ENCODE data around the gene GAS5.
"Not testable (repeated sequence)": the region's sequence is repeated elsewhere in the genome, so short reads cannot be mapped to it uniquely, and the experiment has no call there.

GAS5 gene

GRCh38 chr1:173864179-173864867 lies 3.5 kb downstream of the GAS5 start:
- no peak for DNase-seq (ENCODE audit: low spot score)
- Histone ChIP-seq H3K36me3 (replicated peaks in 1 of 2; ENCODE audit: control insufficient read depth in 2 of 2, insufficient read depth in 2 of 2, low read length in 2 of 2) (peaks cover 14 to 74% of the 10 kb centered on the region in 2 donors), H3K18ac (ENCODE audit: low read length) (no peak overlapping the region), H3K4ac (ENCODE audit: low read length) (no peak overlapping the region), H3K4me3 (ENCODE audit: low read length in 2 of 2) (no peak overlapping the region), H3K9me3 (replicated peaks in 1 of 2; ENCODE audit: control insufficient read depth in 2 of 2, insufficient read depth in 1 of 2, low read depth in 1 of 2, low read length in 2 of 2) (no peaks in the 10 kb centered on the region), H3K4me2 (ENCODE audit: insufficient read depth, low read length, poor library complexity, severe bottlenecking) (no peak overlapping the region), H2BK120ac (ENCODE audit: low read depth, low read length) (no peak overlapping the region), H4K91ac (ENCODE audit: low read depth, low read length, poor library complexity) (no peak overlapping the region), H2BK15ac (ENCODE audit: low read length) (no peak overlapping the region), H2BK12ac (ENCODE audit: low read length) (no peak overlapping the region), H4K8ac (ENCODE audit: low read depth, low read length) (no peak overlapping the region), H3K4me1 (ENCODE audit: control insufficient read depth in 2 of 2, insufficient read depth in 1 of 2, low read depth in 1 of 2, low read length in 2 of 2) (peaks cover 4 to 11% of the 10 kb centered on the region in 2 donors), H2AK5ac (ENCODE audit: low read depth, low read length) (no peak overlapping the region), H3K27me3 (ENCODE audit: control insufficient read depth in 3 of 3, insufficient read depth in 3 of 3, low read depth in 1 of 3, low read length in 3 of 3) (no peaks in the 10 kb centered on the region), H2BK5ac (ENCODE audit: low read length) (no peak overlapping the region), H2AFZ (ENCODE audit: low read length) (no peak overlapping the region), H3K27ac (replicated peaks; ENCODE audit: low read length) (no peak overlapping the region), H3K14ac (ENCODE audit: low read length) (no peak overlapping the region), H3K9ac (ENCODE audit: low read depth, low read length, poor library complexity) (no peak overlapping the region), H3K79me1 (ENCODE audit: low read depth, low read length) (no peaks in the 10 kb centered on the region), H3K23ac (ENCODE audit: low read depth, low read length, poor library complexity) (no peak overlapping the region)
- no CpG with 5 or more reads among the region's 5 CpGs for WGBS, 2 donors (ENCODE audit: extremely low coverage in 2 of 2, insufficient read length in 2 of 2, insufficient replicate concordance in 1 of 2)

GRCh38 chr1:173863224-173864161 lies 4.3 kb downstream of the GAS5 start:
- Histone ChIP-seq H2AK5ac (ENCODE audit: low read depth, low read length) (no peak overlapping the region), H3K4me2 (ENCODE audit: insufficient read depth, low read length, poor library complexity, severe bottlenecking) (no peak overlapping the region), H3K23ac (ENCODE audit: low read depth, low read length, poor library complexity) (no peak overlapping the region), H3K4ac (ENCODE audit: low read length) (no peak overlapping the region), H2AFZ (ENCODE audit: low read length) (no peak overlapping the region), H2BK120ac (ENCODE audit: low read depth, low read length) (no peak overlapping the region), H2BK5ac (ENCODE audit: low read length) (no peak overlapping the region), H3K9me3 (replicated peaks in 1 of 2; ENCODE audit: control insufficient read depth in 2 of 2, insufficient read depth in 1 of 2, low read depth in 1 of 2, low read length in 2 of 2) (no peaks in the 10 kb centered on the region), H3K9ac (ENCODE audit: low read depth, low read length, poor library complexity) (no peak overlapping the region), H3K18ac (ENCODE audit: low read length) (no peak overlapping the region), H3K79me1 (ENCODE audit: low read depth, low read length) (no peaks in the 10 kb centered on the region), H4K8ac (ENCODE audit: low read depth, low read length) (no peak overlapping the region), H3K4me1 (ENCODE audit: control insufficient read depth in 2 of 2, insufficient read depth in 1 of 2, low read depth in 1 of 2, low read length in 2 of 2) (peaks cover 4 to 8% of the 10 kb centered on the region in 2 donors), H2BK12ac (ENCODE audit: low read length) (no peak overlapping the region), H4K91ac (ENCODE audit: low read depth, low read length, poor library complexity) (no peak overlapping the region), H3K27me3 (ENCODE audit: control insufficient read depth in 3 of 3, insufficient read depth in 3 of 3, low read depth in 1 of 3, low read length in 3 of 3) (no peaks in the 10 kb centered on the region), H3K14ac (ENCODE audit: low read length) (no peak overlapping the region), H3K36me3 (replicated peaks in 1 of 2; ENCODE audit: control insufficient read depth in 2 of 2, insufficient read depth in 2 of 2, low read length in 2 of 2) (peaks cover 14 to 81% of the 10 kb centered on the region in 2 donors), H3K27ac (replicated peaks; ENCODE audit: low read length) (no peak overlapping the region), H3K4me3 (ENCODE audit: low read length in 2 of 2) (no peak overlapping the region), H2BK15ac (ENCODE audit: low read length) (no peak overlapping the region)
- DNase-seq (ENCODE audit: low spot score): no peak

- H2AK5ac ChIP-seq (ENCODE audit: low read depth, low read length): no peak overlapping the region
- H3K27ac ChIP-seq (replicated peaks; ENCODE audit: low read length): no peak overlapping the region
- no peak for DNase-seq (ENCODE audit: low spot score)
- H3K36me3 ChIP-seq (replicated peaks in 1 of 2; ENCODE audit: control insufficient read depth in 2 of 2, insufficient read depth in 2 of 2, low read length in 2 of 2): peaks cover 14 to 87% of the 10 kb centered on the region in 2 donors
- H3K9me3 ChIP-seq (replicated peaks in 1 of 2; ENCODE audit: control insufficient read depth in 2 of 2, insufficient read depth in 1 of 2, low read depth in 1 of 2, low read length in 2 of 2): no peaks in the 10 kb centered on the region
- no peak overlapping the region for H3K4me3 ChIP-seq (ENCODE audit: low read length in 2 of 2)
- no peak overlapping the region for H3K18ac ChIP-seq (ENCODE audit: low read length)
- no peak overlapping the region for H3K14ac ChIP-seq (ENCODE audit: low read length)
- H2AFZ ChIP-seq (ENCODE audit: low read length): no peak overlapping the region
- H3K23ac ChIP-seq (ENCODE audit: low read depth, low read length, poor library complexity): no peak overlapping the region
- H2BK120ac ChIP-seq (ENCODE audit: low read depth, low read length): no peak overlapping the region
- H2BK15ac ChIP-seq (ENCODE audit: low read length): no peak overlapping the region
- no peak overlapping the region for H4K8ac ChIP-seq (ENCODE audit: low read depth, low read length)
- no peak overlapping the region for H2BK12ac ChIP-seq (ENCODE audit: low read length)
- no peak overlapping the region for H4K91ac ChIP-seq (ENCODE audit: low read depth, low read length, poor library complexity)
- no CpG with 5 or more reads among the region's 8 CpGs for WGBS, 2 donors (ENCODE audit: extremely low coverage in 2 of 2, insufficient read length in 2 of 2, insufficient replicate concordance in 1 of 2)
- no peak overlapping the region for H2BK5ac ChIP-seq (ENCODE audit: low read length)
- no peak overlapping the region for H3K9ac ChIP-seq (ENCODE audit: low read depth, low read length, poor library complexity)
- H3K4ac ChIP-seq (ENCODE audit: low read length): no peak overlapping the region
- no peak overlapping the region for H3K4me2 ChIP-seq (ENCODE audit: insufficient read depth, low read length, poor library complexity, severe bottlenecking)
- H3K27me3 ChIP-seq (ENCODE audit: control insufficient read depth in 3 of 3, insufficient read depth in 3 of 3, low read depth in 1 of 3, low read length in 3 of 3): no peaks in the 10 kb centered on the region
- H3K79me1 ChIP-seq (ENCODE audit: low read depth, low read length): no peaks in the 10 kb centered on the region
- peaks cover 4 to 8% of the 10 kb centered on the region in 2 donors for H3K4me1 ChIP-seq (ENCODE audit: control insufficient read depth in 2 of 2, insufficient read depth in 1 of 2, low read depth in 1 of 2, low read length in 2 of 2)
Observed at GRCh38 chr1:173862769-173863223, 5.0 kb downstream of the GAS5 start.

GRCh38 chr1:173862146-173862768 lies 5.5 kb downstream of the GAS5 start:
- peaks cover 15 to 91% of the 10 kb centered on the region in 2 donors for H3K36me3 ChIP-seq (replicated peaks in 1 of 2; ENCODE audit: control insufficient read depth in 2 of 2, insufficient read depth in 2 of 2, low read length in 2 of 2)
- H3K4me1 ChIP-seq (ENCODE audit: control insufficient read depth in 2 of 2, insufficient read depth in 1 of 2, low read depth in 1 of 2, low read length in 2 of 2); H3K18ac ChIP-seq (ENCODE audit: low read length); H3K4me3 ChIP-seq (ENCODE audit: low read length in 2 of 2); H4K8ac ChIP-seq (ENCODE audit: low read depth, low read length); H3K23ac ChIP-seq (ENCODE audit: low read depth, low read length, poor library complexity); H2AK5ac ChIP-seq (ENCODE audit: low read depth, low read length); H3K9ac ChIP-seq (ENCODE audit: low read depth, low read length, poor library complexity); H3K79me1 ChIP-seq (ENCODE audit: low read depth, low read length); DNase-seq (ENCODE audit: low spot score); H3K14ac ChIP-seq (ENCODE audit: low read length); H3K4ac ChIP-seq (ENCODE audit: low read length); H3K27ac ChIP-seq (replicated peaks; ENCODE audit: low read length); H2BK15ac ChIP-seq (ENCODE audit: low read length); H2BK5ac ChIP-seq (ENCODE audit: low read length); H4K91ac ChIP-seq (ENCODE audit: low read depth, low read length, poor library complexity); H3K4me2 ChIP-seq (ENCODE audit: insufficient read depth, low read length, poor library complexity, severe bottlenecking); H2BK120ac ChIP-seq (ENCODE audit: low read depth, low read length); H3K27me3 ChIP-seq (ENCODE audit: control insufficient read depth in 3 of 3, insufficient read depth in 3 of 3, low read depth in 1 of 3, low read length in 3 of 3); H3K9me3 ChIP-seq (replicated peaks in 1 of 2; ENCODE audit: control insufficient read depth in 2 of 2, insufficient read depth in 1 of 2, low read depth in 1 of 2, low read length in 2 of 2); H2BK12ac ChIP-seq (ENCODE audit: low read length); H2AFZ ChIP-seq (ENCODE audit: low read length): not testable (repeated sequence)
- WGBS, 2 donors (ENCODE audit: extremely low coverage in 2 of 2, insufficient read length in 2 of 2, insufficient replicate concordance in 1 of 2): no CpG with 5 or more reads among the region's 13 CpGs

All from neuronal stem cell (in vitro differentiated cells).